Ovary (tissue), 3 donors: ENCODE data around the gene ADAMTS12.

Experiments used
- EP300 ChIP-seq: sonication (generic); formaldehyde crosslinking; IDR thresholded peaks from one replicate; pipeline ENCODE4 v1.6.1; 2017; ENCODE audit warnings: antibody characterized with exemption
- TF ChIP-seq, protein P1 (sequence below), 3 donors: fragments of 450-650 bp in 2 of 3; fragments of 200-600 bp in 1 of 3; IDR thresholded peaks; one replicate each; pipeline versions ENCODE4 v1.5.1 to v1.8.0; 2016 to 2022; ENCODE audit warnings: antibody characterized with exemption in 3 of 3, mild to moderate bottlenecking in 1 of 3
- donor health status: DM: no; HTN: no; CAD: no.

DNA sequence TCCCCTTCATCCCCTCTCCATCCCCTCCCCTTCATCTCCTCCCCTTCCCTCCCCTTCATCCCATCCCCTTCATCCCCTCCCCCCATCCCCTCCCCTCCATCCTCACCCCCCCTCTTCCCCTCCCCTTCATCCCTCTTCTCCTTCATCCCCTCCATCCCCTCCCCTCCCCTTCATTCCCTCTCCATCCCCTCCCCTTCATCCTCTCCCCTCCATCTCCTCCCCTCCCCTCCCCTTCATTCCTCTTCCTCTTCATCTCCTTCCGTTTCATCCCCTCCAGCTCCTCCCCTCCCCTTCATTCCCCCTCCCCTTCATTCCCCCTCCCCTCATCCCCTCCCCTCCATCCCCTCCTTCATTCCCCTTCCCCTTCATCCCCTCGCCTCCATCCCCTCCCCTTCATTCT is 410.9 kb downstream of the ADAMTS12 start:
- TF ChIP-seq EP300: no peak
- TF ChIP-seq, protein P1, sequence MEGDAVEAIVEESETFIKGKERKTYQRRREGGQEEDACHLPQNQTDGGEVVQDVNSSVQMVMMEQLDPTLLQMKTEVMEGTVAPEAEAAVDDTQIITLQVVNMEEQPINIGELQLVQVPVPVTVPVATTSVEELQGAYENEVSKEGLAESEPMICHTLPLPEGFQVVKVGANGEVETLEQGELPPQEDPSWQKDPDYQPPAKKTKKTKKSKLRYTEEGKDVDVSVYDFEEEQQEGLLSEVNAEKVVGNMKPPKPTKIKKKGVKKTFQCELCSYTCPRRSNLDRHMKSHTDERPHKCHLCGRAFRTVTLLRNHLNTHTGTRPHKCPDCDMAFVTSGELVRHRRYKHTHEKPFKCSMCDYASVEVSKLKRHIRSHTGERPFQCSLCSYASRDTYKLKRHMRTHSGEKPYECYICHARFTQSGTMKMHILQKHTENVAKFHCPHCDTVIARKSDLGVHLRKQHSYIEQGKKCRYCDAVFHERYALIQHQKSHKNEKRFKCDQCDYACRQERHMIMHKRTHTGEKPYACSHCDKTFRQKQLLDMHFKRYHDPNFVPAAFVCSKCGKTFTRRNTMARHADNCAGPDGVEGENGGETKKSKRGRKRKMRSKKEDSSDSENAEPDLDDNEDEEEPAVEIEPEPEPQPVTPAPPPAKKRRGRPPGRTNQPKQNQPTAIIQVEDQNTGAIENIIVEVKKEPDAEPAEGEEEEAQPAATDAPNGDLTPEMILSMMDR (IDR thresholded peaks at IDR 0.05): no peak
